Kasumi-1 (cell line): ENCODE results near the gene AKAP7.
"Not testable (repeated sequence)": the region's sequence is repeated elsewhere in the genome, so short reads cannot be mapped to it uniquely, and the experiment has no call there.

ENCODE experiments used
- DNase-seq, 2 experiments: peaks; one replicate each; lab custom pipeline; 2025; lab: John Stamatoyannopoulos, UW

The AKAP7 gene

DNA sequence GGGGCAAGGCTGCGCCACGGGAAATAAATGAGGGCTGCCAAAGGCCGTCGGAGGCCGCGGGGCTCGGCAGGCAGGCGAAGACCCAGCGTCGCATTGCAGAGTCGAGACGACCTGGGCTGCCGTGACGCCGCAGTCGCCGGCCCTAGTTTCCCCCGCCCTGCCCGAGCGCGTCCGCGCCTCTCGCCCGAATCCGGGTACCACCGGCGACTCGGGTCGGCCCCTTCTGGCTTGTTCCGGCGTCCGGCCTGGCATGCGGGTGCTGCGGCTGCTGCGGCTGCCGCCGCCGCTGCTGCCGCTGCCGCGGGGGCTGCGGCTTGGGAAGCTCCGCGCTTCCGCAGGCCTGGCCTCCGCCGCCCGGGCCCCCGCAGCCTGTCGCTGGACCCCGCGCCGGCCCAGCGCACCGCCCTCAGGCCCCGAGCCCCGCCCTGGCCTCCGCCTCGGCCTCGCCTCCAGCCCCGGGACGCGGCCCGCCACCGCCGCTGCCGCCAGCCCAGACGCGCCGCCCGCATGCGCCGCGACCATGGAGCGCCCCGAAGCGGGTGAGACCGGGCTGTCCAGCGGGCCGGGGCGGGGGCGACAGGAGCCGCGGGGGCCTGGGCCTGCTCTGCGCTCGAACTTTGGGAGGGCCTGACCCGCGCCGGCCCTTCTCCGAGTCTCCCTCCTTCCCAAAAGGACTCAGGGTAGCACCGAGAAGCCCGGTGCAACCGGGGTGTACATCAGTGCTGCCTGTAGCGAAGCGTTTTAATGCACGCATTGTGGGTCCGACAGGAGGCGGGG lies at the start of gene AKAP7:
Gene AKAP7 (plus strand): TSS at position 224 of the 777 bp plus-strand sequence. CDS start 297 bp downstream, at position 521.
- DNase-seq = peak in 1 of 2 experiments; percentile 26

DNA sequence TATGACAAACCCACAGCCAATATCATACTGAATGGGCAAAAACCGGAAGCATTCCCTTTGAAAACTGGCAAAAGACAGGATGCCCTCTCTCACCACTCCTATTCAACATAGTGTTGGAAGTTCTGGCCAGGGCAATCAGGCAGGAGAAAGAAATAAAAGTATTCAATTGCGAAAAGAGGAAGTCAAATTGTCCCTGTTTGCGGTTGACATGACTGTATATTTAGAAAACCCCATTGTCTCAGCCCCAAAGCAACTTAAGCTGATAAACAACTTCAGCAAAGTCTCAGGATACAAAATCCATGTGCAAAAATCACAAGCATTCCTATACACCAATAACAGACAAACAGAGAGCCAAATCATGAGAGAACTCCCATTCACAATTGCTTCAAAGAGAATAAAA lies 44.9 kb upstream of the AKAP7 start:
- peak; percentile 15 to 52 for DNase-seq

DNA sequence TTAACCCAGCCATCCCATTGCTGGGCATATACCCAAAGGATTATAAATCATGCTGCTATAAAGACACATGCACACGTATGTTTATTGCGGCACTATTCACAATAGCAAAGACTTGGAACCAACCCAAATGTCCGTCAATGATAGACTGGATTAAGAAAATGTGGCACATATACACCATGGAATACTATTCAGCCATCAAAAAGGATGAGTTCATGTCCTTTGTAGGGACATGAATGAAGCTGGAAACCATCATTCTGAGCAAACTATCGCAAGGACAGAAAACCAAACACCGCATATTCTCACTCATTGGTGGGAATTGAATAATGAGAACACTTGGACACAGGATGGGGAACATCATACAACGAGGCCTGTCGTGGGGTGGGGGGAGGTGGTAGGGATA lies 43.3 kb upstream of the AKAP7 start:
- DNase-seq = not testable (repeated sequence)

DNA sequence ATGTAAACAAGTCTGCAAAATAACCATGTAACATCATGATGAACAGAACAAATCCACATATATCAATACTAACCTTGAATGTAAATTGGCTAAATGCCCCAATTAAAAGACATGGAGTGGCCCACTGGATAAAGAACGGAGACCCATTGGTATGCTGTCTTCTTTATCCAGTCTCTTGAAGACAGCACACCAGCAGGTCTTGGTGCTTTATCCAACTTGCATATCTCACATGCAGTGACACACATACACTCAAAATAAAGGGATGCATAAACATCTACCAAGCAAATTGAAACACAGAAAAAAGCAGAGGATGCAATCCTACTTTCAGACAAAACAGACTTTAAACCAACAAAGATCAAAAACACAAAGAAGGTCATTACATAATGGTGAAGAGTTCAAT lies 41.9 kb upstream of the AKAP7 start:
- no peak for DNase-seq

DNA sequence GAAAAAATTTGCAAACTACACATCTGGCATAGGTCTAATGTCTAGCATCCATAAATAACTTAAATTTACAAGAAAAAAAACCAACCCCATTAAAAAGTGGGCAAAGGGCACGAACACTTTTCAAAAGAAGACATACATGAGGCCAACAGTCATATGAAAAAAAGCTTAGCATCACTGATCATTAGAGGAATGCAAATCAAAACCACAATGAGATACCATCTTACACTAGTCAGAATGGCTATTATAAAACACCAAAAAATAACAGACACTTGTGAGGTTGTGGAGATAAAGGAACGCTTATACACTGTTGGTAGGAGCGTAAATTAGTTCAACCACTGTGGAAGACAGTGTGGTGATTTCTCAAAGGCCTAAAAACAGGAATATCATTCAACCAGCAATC lies 38.5 kb upstream of the AKAP7 start:
- DNase-seq = no peak

DNA sequence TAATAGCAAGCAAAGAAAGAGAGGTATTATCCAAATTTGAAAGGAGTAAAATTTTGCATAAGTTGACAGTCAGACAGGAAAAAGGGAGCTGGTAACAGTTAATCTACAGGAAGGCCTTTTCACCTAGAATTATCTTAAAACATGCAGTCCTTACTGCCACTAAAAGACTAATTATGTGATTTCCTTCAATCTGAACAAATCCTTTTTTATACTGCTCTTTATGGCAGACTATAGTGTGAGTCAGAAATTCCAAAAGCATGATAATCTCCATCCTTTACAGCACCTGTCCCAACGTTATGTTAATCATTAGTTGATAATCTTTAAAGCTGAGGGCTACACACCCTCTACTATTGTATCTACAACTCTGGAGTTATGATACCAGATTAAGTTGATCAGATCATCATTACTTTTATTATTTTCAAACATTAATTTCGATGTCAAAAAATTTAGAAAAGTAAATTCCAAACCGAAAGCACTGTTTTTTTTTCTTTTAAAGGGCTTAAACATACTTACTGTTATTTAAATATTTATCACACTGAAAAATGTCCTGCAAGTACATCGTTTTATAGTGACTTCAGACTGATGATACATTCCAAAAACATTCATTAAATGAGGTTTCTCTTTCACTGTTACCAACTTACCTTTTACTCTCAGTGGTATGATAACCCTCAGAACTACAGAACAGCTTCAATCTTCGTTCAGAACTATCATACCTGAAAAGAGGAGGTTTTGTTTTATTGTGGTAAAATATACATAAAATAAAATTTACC lies 33.2 kb upstream of the AKAP7 start:
- no peak for DNase-seq

DNA sequence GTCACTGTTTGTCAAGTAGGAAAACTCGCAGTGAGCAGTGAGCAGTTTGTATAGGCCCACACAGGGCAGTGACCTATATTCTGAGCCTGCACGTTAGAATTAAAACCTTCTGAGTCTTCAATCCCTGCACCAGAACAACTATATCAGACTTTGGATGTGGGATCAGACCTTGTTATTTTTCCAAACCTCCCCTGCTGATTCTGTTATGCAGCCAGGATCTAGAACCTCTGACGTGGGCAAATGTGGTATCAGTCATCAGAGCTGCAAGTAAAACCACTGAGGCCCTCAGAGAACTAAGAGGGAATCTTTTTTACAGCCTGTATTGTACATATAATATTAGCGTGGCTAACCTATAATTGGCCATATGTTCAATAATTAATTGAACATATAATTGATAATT lies 32.0 kb upstream of the AKAP7 start:
- no peak for DNase-seq

DNA sequence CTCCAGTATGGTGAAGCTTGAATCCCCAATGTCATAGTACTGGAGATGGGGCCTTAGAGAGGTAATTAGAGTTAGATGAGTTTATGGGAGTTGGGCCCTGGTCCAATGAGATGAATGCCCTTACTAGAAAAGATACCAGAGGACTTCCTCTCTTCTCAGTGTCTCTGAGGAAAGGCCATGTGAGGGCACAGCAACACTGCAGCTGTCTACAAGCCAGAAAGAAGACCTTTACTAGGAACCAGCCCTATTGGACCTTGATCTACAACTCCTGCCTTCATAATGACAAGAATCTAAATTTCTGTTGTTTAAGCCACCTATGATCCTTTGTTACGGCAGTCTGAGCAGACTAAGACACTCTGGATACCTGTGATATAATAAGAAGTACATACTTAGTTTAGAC lies 31.4 kb upstream of the AKAP7 start:
- no peak for DNase-seq

DNA sequence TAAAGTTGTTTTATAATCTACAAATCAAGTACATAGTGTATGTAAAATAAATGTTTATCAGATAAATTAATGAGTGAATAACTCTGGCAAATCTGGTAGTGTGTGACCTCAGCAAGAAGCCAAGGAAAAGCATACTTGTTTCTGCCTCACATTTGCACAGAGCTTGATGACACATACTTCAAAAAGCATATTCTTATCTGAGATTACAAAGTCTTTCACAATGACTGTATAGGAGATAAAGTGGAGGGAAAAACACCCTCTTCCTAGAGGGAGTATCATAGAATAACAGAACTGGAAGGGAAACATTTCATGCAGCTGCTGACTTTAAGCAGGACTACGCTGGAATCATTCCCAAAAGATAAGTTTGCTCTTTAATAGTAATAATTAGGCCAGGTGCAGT lies 28.1 kb upstream of the AKAP7 start:
- DNase-seq = no peak

DNA sequence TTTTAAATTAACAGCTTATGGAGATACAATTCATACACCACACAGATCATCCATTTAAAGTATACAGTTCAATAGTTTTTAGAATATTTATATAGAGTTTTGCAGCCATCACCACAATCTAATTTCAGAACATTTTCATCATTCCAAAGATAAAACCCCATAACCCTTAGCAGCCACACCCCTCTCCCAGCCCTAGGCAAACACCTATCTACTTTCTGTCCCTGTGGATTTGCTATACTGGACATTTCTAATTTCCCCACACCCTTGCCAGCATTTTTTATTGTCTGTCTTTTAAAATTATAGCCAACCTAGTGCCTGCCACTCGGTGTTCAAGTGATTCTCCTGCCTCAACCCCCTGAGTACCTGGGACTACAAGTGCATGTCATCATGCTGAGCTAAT lies 23.0 kb upstream of the AKAP7 start:
- DNase-seq = no peak

DNA sequence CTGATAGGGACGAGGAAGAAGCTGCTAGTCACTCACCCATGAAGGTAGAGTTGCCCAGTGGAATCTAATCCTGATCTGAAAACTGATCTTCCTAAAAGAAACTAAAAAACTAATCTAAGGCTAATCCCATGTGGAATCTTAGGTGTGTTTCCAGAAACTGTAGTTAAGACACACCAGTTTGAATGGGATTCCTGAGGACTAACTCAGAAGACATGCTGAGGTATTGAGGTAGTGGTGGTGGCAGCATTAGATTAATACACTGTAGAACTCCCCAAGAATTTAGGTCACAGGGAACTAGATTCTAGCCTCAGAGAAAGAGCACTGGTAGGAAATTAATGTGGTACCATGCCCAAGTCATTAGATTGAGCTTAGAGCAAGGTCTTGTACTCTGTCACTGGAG lies 19.6 kb upstream of the AKAP7 start:
- no peak for DNase-seq

DNA sequence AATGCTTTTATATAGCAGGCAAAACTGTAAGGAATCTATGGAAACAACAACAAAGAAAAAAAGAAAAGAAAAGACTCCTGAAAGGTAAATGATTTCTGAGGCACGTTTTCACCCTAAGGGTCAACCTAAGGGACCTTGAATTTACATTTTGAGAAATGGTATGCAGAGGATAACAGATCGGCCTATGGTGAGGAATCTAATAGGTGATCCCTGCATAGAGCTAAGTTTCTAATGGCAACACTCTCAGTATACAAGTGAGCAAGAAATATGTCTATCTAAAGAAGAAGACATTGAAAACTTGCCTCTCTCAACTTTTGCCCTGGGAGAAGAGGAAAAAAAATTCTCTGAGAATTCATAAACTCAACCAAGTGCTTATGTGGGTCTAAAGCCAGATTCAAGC lies 18.9 kb upstream of the AKAP7 start:
- no peak for DNase-seq

DNA sequence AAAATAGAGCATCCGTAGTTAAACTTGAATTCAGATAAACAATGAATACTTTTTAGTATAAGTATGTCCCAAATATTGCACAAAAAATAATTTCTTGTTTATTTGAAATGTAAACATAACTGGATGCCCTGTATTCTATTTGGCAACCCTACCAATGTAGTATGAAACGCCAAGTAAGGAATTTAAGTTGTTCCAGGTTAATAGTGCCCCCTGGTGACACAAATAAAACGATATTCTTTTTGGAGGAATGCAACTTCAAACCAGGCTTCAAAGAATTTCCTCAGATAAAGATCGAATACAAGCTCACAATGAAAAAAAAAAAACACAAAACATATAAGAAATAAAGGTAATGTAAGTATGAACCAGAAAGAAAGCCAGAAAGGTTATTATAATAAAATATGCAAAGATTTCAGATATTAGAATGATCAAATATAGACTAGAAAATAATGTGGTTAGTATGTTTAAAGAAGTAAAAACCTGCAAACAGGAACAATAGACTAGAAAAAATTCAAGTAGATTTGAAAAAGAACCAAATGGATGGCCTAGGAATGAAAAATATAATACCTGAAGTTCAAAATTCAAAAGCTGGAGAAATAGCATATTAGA lies 18.4 kb upstream of the AKAP7 start:
- peak; percentile 64 to 66 for DNase-seq

DNA sequence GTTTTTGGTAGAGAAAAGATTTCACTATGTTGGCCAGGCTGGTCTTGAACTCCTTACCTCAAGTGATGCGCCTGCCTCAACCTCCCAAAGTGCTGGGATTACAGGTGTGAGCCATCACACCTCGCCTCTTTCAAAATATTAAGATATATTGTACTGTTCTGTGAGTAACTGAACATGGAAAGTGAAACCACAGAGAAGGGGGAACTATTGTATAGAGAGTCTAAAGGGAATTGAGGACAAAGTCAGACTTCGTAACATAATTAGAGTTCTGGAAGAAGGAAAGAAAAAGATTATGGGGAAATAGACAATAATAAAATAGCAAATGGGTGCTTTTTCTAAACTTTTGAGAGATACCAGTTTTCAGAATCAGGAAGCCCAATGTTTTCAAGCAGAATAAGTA lies 17.4 kb upstream of the AKAP7 start:
- DNase-seq = no peak

DNA sequence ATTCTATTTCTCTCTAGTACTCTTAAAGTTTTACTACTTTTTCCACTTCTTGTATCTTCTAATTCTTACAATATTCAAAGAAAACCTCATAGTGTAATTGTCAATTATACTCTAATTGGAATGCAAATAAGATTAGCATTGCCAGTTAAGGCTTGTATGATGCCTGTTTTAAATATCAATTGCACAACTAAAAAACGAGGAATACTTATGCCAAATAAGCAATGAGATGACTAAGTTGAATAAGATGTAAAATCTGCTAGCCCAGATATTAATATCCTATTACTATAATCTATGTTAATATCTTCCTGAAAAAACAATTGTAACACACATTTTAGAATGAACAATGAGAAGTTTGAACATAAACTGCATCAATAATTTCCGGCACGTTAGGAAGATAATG lies 13.3 kb upstream of the AKAP7 start:
- no peak for DNase-seq

DNA sequence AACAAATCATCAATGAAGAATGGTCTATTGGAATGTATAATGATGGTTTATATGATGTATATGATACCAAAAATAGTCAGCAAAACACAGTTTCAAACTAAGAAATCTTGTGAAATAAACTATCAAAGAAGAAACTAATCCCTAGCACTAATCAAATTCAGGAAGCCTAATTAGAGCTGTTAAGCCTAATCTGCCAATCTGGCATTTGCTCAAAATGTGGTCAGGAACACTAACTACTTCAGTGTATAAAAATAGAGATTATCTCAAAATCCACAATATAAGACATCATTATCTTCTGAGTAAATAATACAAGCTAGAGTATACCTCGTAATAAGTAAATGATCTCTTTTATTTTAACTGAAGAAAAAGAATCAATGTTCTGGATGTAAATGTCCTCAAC lies 12.8 kb upstream of the AKAP7 start:
- DNase-seq = no peak

DNA sequence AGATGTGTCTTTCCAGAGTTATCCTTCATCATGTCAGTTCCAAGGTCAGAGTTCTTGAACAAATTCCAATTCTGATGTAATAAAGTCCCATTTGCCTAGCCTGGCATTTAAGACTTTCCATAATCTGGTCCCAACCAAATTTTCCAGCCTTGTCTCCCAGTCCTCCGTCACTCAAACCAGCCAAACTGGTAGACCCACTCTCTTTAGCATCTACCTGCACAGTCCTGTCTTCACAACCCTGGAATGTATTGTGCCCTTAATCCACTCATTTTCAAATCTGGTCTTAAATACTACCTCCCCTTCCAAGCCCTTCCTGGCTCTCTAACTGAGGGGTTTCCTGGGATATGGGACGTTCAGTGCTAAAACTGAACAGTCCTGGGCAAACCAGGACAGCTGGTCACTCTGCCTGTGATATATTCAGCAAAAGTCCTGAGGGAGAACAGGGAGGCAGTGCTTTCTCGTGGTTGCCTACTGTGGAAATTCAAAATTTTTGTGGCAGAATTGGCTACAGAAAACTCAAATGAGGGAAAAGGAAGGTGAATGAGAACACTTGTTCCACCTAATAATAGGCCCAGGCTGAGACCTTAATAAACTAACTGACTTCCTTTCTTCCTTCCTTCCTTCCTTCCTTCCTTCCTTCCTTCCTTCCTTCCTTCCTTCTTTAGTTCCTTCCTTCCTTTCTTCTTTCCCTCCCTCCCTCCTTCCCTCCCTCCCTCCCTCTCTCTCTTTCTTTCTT lies 10.8 kb upstream of the AKAP7 start:
- no peak for DNase-seq

DNA sequence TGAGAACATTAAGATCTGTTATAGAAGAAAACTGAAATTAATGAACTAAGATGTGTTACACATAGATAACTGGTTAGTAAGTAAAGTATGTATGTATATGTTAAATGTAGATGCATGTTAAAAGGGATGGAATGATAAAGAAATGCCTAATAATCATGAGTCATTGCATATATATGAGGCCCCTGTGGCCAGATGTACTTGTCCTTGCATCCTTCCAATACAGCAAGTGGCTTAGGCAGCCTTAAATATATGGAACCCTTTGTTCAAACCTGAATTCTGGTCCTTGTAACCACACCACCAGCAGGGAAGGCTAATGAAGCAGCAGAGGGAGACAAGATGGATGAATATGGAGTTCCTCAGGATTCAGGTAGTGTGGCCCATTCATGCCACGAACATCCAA lies 9.8 kb upstream of the AKAP7 start:
- no peak for DNase-seq

DNA sequence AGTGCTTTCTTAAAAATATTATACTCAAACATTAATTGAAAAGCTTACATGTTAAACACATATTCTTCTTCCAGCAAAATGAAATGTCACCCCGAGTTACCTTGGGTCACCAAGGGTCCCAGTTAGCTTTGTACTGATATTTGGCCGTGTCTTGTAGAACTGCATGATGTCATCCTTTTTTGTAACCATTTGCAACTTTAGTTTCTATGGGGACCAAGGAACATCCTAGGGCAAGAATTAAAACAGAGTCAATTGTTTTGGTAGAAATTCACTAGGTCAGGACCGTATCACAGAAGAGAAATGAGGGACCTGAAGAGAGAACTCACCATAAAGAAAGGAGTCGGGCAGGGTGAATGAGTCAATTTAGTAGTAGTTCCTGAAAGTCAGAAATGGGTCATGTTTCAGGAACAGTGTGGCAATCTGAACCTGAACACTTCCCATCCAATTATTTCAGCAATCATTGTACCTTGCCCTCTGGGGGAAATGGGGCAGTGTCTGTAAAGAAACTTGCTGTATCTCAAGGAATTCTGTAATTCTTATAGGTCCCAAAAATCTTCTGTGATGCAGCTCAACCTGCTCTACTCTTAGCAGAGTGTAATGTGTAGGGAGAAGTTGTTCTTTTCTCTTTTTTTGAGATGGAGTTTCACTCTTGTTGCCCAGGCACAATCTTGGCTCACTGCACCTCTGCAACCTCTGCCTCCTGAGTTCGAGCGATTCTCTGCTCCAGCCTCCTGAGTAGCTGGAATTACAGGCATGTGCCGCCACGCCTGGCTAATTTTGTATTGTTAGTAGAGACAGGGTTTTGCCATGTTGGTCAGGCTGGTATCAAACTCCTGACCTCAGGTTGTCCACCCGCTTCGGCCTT lies 5.3 kb upstream of the AKAP7 start:
- DNase-seq = peak; percentile 8 to 12

DNA sequence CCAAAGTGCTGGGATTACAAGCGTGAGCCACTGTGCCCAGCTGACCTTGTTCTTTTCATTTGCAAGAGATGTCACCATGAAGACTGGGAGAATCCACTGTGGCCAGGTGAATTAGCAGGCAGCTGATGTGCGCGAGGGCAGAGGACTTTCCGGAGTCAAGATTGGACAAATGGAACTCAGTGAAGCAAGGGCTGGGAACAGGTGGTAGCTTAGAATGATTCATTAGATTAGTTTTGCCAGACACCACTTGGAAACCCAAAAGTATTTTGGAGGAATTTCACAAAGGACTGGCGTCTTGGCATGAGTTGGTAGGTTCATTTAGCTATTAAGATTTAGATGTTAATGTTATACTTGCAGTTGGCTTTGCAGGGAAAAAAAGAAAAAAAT lies 4.7 kb upstream of the AKAP7 start:
- no peak for DNase-seq

DNA sequence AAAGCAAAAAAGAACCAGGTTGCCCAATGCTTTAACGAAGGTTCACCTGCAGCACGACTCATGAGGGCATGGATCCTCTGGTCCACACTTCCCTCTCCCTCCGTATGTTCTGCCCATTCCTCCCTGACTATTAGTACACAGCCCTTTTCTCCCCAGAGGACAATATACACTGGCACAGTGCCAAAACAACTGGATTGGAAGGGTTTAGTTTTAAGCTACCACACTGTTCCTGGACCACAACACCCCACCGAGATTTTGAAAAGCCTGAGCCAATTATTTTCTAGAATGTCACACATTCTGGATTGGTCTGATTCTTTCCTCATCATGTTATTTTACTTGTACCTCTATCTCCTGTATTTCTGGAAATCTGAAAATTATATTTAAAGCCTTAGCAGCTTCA lies 2.9 kb upstream of the AKAP7 start:
- no peak for DNase-seq
